B cell (primary cell): ENCODE results near the gene RPL18.

ENCODE experiments used
- CTCF ChIP-seq: fragments of 200-600 bp; IDR thresholded peaks from one replicate; pipeline ENCODE4 v1.8.0; 2022; ENCODE audit warnings: antibody characterized with exemption, mild to moderate bottlenecking
- EZH2 ChIP-seq: IDR thresholded peaks from 2 replicates; pipeline ENCODE4 v1.6.1; 2012; ENCODE audit warnings: borderline replicate concordance, low read depth, mild to moderate bottlenecking, moderate library complexity, low read length; ENCODE audit not compliant: insufficient read depth, poor library complexity, severe bottlenecking

DNA sequence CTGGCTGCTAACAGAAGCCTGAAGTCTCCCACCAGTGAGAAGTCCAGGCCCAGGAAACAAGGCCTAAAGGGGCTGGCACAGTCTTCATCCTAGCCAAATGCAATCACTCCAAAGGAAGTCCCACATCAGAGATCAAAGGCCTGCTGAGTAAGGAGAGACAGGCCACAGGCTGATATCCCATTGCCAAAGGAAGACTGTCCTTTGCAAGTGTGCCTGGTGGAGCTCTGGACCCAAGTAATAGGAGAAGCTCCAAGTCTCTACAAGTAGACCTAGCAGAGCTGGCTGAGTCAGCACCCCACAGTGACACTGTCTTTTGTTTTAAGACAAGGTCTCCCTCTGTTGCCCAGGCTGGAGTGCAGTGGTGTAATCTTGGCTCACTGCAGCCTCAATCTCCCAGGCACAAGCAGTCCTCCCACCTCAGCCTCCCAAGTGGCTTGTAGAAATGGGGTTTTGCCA lies 13.7 kb upstream of the RPL18 start:
- TF ChIP-seq CTCF = no peak
- TF ChIP-seq EZH2 = no peak
